ENCODE measurements around the gene NTF3.

- TF ChIP-seq, protein P1, sequence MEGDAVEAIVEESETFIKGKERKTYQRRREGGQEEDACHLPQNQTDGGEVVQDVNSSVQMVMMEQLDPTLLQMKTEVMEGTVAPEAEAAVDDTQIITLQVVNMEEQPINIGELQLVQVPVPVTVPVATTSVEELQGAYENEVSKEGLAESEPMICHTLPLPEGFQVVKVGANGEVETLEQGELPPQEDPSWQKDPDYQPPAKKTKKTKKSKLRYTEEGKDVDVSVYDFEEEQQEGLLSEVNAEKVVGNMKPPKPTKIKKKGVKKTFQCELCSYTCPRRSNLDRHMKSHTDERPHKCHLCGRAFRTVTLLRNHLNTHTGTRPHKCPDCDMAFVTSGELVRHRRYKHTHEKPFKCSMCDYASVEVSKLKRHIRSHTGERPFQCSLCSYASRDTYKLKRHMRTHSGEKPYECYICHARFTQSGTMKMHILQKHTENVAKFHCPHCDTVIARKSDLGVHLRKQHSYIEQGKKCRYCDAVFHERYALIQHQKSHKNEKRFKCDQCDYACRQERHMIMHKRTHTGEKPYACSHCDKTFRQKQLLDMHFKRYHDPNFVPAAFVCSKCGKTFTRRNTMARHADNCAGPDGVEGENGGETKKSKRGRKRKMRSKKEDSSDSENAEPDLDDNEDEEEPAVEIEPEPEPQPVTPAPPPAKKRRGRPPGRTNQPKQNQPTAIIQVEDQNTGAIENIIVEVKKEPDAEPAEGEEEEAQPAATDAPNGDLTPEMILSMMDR (optimal IDR thresholded peaks at IDR 0.05 in 1 of 3, IDR thresholded peaks at IDR 0.05 in 1 of 3, conservative IDR thresholded peaks at IDR 0.05 in 1 of 3; ENCODE audit: extremely low read depth in 1 of 3, insufficient read depth in 2 of 3, low read length in 3 of 3): no peak
- no peak for TF ChIP-seq EZH2 (IDR thresholded peaks at IDR 0.05; ENCODE audit: low read length)
Observed at GRCh38 chr12:5488626-5488955, 56.7 kb downstream of the NTF3 start.
